HUES64 (cell line): Measurements from ENCODE around the gene DYNC1I1.

Experiments used
- H3K27ac ChIP-seq: 2 replicates; pipeline ENCODE4 v1.7.0; 2013; ENCODE audit warnings: low read depth, low read length, inconsistent platforms
- H3K27me3 ChIP-seq: 2 replicates; pipeline ENCODE4 v1.6.1; 2013; ENCODE audit warnings: mild to moderate bottlenecking, low read length; ENCODE audit not compliant: insufficient read depth
- H3K36me3 ChIP-seq: 2 replicates; pipeline ENCODE4 v1.6.1; 2013; ENCODE audit warnings: mild to moderate bottlenecking, low read length; ENCODE audit not compliant: insufficient read depth
- H3K4me1 ChIP-seq: 2 replicates; pipeline ENCODE4 v1.6.1; 2013; ENCODE audit warnings: mild to moderate bottlenecking, low read length, moderate library complexity; ENCODE audit not compliant: insufficient read depth
- H3K4me3 ChIP-seq: 2 replicates; pipeline ENCODE4 v1.5.1; 2013; ENCODE audit warnings: mild to moderate bottlenecking, low read length, moderate library complexity
- H3K9ac ChIP-seq: 2 replicates; pipeline ENCODE4 v1.6.1; 2013; ENCODE audit warnings: mild to moderate bottlenecking, low read depth, low read length
- H3K9me3 ChIP-seq: 2 replicates; pipeline ENCODE4 v1.6.1; 2013; ENCODE audit warnings: low read depth, low read length; ENCODE audit not compliant: insufficient read depth
- WGBS: fragments of 150-250, 120-280 bp; methylation state at CpG from one replicate; pipeline ENCODE4 v1.1.7; 2013; ENCODE audit warnings: missing lambda C conversion rate; 5-methylcytosine and 5-hydroxymethylcytosine counted together

The DYNC1I1 gene

DNA sequence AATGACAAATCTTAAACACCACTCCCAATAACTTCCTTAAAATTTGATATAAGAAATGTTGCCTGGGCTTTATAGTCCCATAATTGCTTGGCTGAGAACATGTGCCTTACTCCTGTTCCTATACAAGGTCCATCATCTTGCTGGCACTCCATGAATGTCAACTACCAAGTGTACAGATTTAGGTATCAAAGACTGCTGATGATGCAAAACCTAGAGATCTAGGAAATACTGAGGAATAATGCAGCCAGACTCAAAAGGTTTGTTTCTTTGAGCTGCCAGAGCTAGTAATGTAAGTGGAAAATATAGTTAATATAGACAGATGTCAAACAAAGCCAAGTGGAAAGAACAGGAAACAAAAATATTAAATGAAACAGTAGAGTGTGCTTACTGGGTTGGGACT is 121.1 kb downstream of the DYNC1I1 start:
- H3K4me3 ChIP-seq, result no peak overlapping the region
- H3K27ac ChIP-seq, result no peak overlapping the region
- H3K4me1 ChIP-seq, result peaks cover 6% of the 10 kb centered on the region
- no peak overlapping the region for H3K9ac ChIP-seq
- no peaks in the 10 kb centered on the region for H3K9me3 ChIP-seq
- H3K36me3 ChIP-seq, result no peaks in the 10 kb centered on the region
- no peaks in the 10 kb centered on the region for H3K27me3 ChIP-seq

DNA sequence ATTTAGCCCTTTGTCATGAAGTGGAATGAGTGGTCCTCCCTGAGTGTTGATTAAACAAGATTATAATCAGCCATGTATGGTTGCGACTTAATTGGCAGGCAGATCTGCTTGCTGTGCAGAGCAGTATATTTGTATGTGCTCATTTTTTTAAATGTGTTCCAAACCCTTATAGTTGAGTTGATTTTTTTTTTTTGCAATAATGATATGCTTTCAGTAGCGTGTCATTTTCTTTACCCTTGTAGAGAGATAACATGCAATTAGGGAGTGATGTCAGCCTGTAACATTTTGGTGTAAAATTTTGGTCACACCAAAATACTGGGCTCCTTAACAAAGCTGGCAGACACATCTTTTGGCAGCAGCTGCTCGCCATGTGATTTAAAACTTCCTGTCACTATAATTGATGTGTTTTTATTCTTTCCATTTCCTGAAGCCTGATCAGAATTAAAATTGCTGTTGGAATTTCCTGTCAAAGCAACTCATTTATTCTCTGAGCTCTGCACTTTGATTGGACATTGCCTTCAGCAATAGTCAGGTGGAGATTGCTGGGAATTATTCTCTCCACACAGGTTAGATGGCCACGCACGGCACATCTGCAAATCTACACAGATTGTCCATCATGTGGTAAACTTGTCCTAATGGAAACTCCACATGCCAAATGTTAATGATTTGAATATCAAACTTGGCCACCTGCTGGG is 125.3 kb downstream of the DYNC1I1 start:
- no peak overlapping the region for H3K27ac ChIP-seq
- 93% methylated on average over 5 of the region's 5 CpGs for WGBS

DNA sequence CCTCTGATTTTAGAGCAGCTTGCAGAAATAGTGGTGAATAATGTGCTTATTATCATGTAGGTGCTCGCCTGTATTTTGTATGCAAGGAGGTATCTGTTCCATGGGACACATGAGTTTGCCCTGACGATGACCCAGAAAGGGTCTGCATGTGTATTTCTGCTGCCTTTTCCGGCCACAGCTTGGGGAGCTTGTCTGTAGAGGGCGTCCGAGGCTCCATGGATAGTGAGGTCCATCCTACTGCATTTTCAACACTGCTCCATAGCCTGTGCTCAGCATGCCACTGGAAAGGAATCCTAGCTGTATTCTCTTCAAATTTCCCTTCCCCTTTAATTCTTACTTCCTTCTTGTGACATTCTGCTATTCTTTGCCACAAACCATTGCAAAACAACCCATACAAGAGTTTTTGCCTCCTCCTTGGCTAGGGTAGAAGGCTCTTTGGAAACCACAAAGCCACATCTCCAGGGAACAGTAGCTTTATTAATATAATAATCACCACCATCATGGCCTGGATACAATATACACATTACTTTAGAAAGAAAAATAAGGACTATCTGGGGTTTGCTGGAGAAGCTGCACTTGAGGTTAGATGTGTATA is 127.7 kb downstream of the DYNC1I1 start:
- Histone ChIP-seq H3K9me3 (no peaks in the 10 kb centered on the region), H3K4me3 (no peak overlapping the region), H3K36me3 (no peaks in the 10 kb centered on the region), H3K4me1 (peaks cover 6% of the 10 kb centered on the region), H3K9ac (no peak overlapping the region), H3K27ac (no peak overlapping the region), H3K27me3 (no peaks in the 10 kb centered on the region)
- WGBS, result 57% methylated on average over 5 of the region's 5 CpGs

More for the DNA sequence above, 125.3 kb downstream of the DYNC1I1 start:
- Histone ChIP-seq H3K27me3 (no peaks in the 10 kb centered on the region), H3K4me1 (peaks cover 6% of the 10 kb centered on the region), H3K36me3 (no peaks in the 10 kb centered on the region), H3K9me3 (no peaks in the 10 kb centered on the region), H3K4me3 (no peak overlapping the region), H3K9ac (no peak overlapping the region)

DNA sequence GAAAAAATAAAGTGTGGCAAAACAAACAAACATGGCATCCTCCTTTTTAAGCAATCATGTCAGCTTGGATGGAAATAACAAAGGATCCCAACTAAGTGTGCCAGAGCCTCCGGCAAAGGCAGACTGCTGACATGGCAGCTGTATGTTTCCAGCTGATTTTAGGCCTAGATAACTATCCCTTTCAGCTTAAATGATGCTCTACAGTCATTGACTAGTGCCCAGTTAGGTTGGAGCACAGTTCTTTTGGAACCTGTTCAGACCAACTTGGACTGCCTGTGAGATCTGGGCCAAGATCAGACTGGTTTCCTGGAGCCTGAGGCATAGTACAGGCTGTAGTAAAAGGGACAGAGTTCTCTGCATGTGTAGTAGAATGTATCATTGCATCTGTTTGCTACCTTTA is 128.7 kb downstream of the DYNC1I1 start:
- H3K27me3 ChIP-seq, result no peaks in the 10 kb centered on the region
- 94% methylated on average over 1 of the region's 1 CpG for WGBS
- H3K9me3 ChIP-seq, result no peaks in the 10 kb centered on the region
- H3K4me1 ChIP-seq, result peaks cover 6% of the 10 kb centered on the region
- no peak overlapping the region for H3K9ac ChIP-seq
- H3K27ac ChIP-seq, result no peak overlapping the region
- H3K36me3 ChIP-seq, result no peaks in the 10 kb centered on the region
- H3K4me3 ChIP-seq, result no peak overlapping the region

DNA sequence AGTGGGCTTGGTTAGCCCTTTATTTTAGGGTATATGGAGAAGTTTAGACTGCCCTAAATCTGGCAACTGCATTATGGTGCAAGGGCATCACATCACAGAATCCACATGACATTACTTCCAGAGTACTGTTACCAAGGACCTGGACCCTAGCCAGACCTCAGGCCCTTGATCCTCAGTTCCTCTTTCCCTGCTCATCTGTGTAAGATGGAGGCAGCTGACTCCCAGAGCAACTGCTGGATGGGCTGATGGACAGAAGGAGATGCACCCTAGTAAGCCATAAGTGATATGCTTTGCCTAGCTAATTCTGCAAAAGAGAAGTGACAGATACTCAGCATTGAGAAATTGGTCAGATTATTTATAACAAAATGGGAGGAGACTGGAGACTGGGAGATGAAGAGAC is 131.7 kb downstream of the DYNC1I1 start:
- Histone ChIP-seq H3K27ac (no peak overlapping the region), H3K4me1 (peaks cover 15% of the 10 kb centered on the region), H3K9me3 (no peaks in the 10 kb centered on the region), H3K36me3 (no peaks in the 10 kb centered on the region), H3K27me3 (no peaks in the 10 kb centered on the region), H3K9ac (no peak overlapping the region), H3K4me3 (no peak overlapping the region)

DNA sequence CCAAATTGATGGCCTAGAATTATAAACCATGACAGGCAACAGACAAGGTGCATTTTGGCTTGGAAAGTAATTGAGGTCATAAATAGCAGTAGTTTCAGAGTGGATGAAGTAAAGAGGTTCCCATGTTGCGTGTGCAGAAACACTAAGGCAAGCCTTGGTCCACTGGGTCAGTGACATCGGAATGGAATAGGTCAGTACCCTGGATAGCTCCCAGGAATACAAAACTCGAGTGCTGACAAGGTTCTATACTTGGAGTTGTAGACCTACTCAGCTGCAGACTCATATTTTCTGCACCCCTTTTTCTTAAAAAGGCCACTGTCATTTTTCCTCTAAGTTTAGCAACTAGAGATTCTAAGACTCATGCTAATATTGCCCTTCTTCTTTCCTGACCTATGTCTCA is 132.8 kb downstream of the DYNC1I1 start:
- Histone ChIP-seq H3K4me3 (no peak overlapping the region), H3K27ac (no peak overlapping the region), H3K4me1 (peaks cover 15% of the 10 kb centered on the region), H3K36me3 (no peaks in the 10 kb centered on the region), H3K9me3 (no peaks in the 10 kb centered on the region), H3K27me3 (no peaks in the 10 kb centered on the region), H3K9ac (no peak overlapping the region)
- 52% methylated on average over 3 of the region's 3 CpGs for WGBS

DNA sequence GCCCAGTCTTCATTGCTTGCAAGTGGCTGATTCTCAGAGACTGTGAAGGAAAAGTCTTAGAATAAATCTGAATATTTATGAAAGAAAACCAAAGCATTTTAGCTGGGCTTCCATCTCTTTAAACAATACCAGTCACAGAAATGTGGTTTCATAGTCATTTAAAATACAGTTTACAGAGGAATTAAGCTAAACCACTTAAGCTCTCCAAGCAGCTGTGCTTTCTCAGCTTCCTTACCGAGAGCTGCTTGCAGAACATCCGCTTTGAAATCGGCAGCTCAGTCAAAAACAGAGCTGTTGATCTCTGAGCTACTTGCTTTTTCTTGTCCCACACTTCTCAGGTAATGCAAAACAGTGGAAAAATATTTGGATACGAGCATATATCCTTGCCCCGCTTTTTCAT is 134.5 kb downstream of the DYNC1I1 start:
- no peak overlapping the region for H3K4me3 ChIP-seq
- H3K27ac ChIP-seq, result no peak overlapping the region
- H3K9ac ChIP-seq, result no peak overlapping the region
- 80% methylated on average over 5 of the region's 5 CpGs for WGBS
- no peaks in the 10 kb centered on the region for H3K36me3 ChIP-seq
- H3K27me3 ChIP-seq, result no peaks in the 10 kb centered on the region
- H3K4me1 ChIP-seq, result peaks cover 15% of the 10 kb centered on the region
- H3K9me3 ChIP-seq, result no peaks in the 10 kb centered on the region

DNA sequence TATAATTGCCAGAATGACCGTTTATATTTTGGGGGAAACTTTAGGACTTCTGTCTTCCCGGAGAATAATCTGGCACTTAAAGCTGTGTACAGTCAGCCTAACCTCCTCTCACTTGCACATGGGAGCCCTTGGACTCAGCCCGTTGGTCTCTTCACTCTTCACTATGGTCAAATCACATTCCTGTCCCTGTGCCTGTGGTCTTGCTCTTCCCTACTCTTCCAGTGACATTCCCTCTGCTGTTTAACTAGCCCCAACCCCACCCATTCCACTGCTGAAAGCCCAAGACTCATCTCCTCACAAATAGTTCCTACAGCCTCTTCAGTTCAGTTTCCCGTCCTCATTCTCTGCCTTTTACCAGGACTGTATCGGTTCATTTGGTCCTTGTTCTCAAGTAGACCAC is 135.0 kb downstream of the DYNC1I1 start:
- H3K9ac ChIP-seq, result no peak overlapping the region
- peaks cover 15% of the 10 kb centered on the region for H3K4me1 ChIP-seq
- 90% methylated on average over 5 of the region's 5 CpGs for WGBS
- H3K36me3 ChIP-seq, result no peaks in the 10 kb centered on the region
- no peak overlapping the region for H3K4me3 ChIP-seq
- H3K9me3 ChIP-seq, result no peaks in the 10 kb centered on the region
- H3K27me3 ChIP-seq, result no peaks in the 10 kb centered on the region
- H3K27ac ChIP-seq, result no peak overlapping the region

DNA sequence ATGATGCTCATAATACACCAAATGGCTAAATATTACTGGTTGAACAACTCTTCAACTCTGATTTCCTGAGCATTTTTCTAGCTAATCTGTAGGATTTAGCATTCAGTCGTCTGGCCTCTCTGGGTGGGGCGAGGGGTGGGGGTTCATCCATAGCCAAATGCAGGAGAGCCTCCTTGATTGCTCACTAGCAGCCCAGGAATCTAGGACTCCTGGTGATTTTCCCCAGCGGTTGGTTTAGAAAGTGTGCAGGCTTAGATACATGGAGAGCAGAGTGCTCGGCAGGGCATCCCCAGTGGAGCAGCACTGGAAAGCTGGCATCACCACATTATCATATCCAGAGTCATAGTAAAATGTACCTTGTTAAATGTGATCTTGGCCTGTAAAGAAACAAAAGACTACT is 136.1 kb downstream of the DYNC1I1 start:
- Histone ChIP-seq H3K4me3 (no peak overlapping the region), H3K27me3 (no peaks in the 10 kb centered on the region), H3K9ac (no peak overlapping the region), H3K36me3 (no peaks in the 10 kb centered on the region), H3K9me3 (no peaks in the 10 kb centered on the region), H3K4me1 (peaks cover 15% of the 10 kb centered on the region), H3K27ac (no peak overlapping the region)
- whole genome bisulfite sequencing, result 75% methylated on average over 4 of the region's 4 CpGs

DNA sequence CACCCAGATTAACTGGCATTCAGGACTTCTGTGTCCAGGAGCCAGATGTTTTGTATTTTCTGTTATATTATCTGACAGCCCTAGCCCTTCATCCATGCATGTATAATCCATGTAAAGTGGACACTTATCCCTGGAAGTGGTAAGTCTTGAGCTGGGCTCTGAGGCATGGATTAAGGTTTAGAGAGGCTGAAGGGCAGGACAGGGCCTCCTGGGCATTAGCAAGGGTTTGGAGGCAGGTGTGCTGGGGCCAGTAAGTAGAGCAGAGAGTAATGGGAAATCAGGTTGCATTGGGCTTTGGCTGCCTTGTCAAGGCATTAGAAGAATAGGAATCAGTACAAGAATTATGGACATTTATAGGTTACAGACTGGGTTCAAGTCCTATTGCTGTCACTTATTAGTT is 138.0 kb downstream of the DYNC1I1 start:
- no peak overlapping the region for H3K9ac ChIP-seq
- no peak overlapping the region for H3K27ac ChIP-seq
- H3K27me3 ChIP-seq, result 0 out of 2 replicates have a peak, but pooled peaks cover 5% of the 10 kb centered on the region
- H3K9me3 ChIP-seq, result no peaks in the 10 kb centered on the region
- no peak overlapping the region for H3K4me3 ChIP-seq
- no peaks in the 10 kb centered on the region for H3K36me3 ChIP-seq
- H3K4me1 ChIP-seq, result peaks cover 15% of the 10 kb centered on the region

DNA sequence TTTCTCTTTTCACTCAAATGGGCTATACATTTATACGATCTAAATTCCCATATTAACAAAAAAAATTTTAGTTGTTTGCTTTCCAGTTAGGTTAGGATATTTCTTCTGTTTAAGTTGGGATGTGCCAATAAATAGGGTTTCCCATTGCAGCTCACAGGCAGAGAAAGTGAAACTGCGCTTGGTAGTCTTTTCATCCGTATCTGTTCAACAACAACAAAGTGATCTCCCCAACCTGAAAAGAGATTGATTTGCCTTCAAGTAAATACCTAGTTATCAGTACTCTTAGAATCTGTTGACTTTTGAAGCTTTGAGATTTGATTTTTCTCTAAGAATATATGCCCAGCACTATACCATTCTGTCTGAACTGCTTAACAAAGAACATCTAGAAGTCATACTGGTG is 143.4 kb downstream of the DYNC1I1 start:
- Histone ChIP-seq H3K9ac (no peak overlapping the region), H3K4me1 (no peaks in the 10 kb centered on the region), H3K27me3 (peaks cover 9% of the 10 kb centered on the region; the same call in 1 of the 2 replicates), H3K9me3 (no peaks in the 10 kb centered on the region), H3K4me3 (no peak overlapping the region), H3K27ac (no peak overlapping the region), H3K36me3 (no peaks in the 10 kb centered on the region)
- WGBS, result 88% methylated on average over 2 of the region's 3 CpGs
